Hepatocyte (in vitro differentiated cells): ENCODE measurements around the gene PRKCZ. TPM values are rescaled to one million over a fixed set of nuclear protein-coding genes. Genes with fewer than 3 reads are reported as not detected.

Experiments used
- DNase-seq: peaks from one replicate; pipeline ENCODE4 v3.0.0-alpha.2; 2016; ENCODE audit warnings: low spot score
- H2AFZ ChIP-seq: fragments of 200-600 bp; sonication (generic); 2 replicates; pipeline ENCODE4 v1.6.0; 2016; ENCODE audit warnings: antibody characterized with exemption, mild to moderate bottlenecking
- H3K27ac ChIP-seq: fragments of 200-600 bp; sonication (generic); 2 replicates; pipeline ENCODE4 v1.5.1; 2016; ENCODE audit warnings: mild to moderate bottlenecking
- H3K27me3 ChIP-seq: fragments of 200-600 bp; sonication (generic); 2 replicates; pipeline ENCODE4 v1.6.1; 2016
- H3K36me3 ChIP-seq: fragments of 200-600 bp; sonication (generic); replicated peaks from 2 replicates; pipeline ENCODE4 v1.5.1; 2016; ENCODE audit warnings: low read depth; ENCODE audit not compliant: insufficient read depth
- H3K4me1 ChIP-seq: fragments of 200-600 bp; sonication (generic); 2 replicates; pipeline ENCODE4 v1.5.1; 2016; ENCODE audit warnings: mild to moderate bottlenecking, moderate library complexity; ENCODE audit not compliant: insufficient read depth
- H3K4me2 ChIP-seq: fragments of 200-600 bp; sonication (generic); 2 replicates; pipeline ENCODE4 v1.6.0; 2016
- H3K4me3 ChIP-seq: fragments of 200-600 bp; sonication (generic); 2 replicates; pipeline ENCODE4 v1.5.1; 2016; ENCODE audit warnings: mild to moderate bottlenecking
- H3K79me2 ChIP-seq: fragments of 200-600 bp; sonication (generic); 2 replicates; pipeline ENCODE4 v1.6.0; 2017; ENCODE audit warnings: mild to moderate bottlenecking
- H3K9me2 ChIP-seq: fragments of 200-600 bp; sonication (generic); replicated peaks from 2 replicates; pipeline ENCODE4 v1.6.0; 2017; ENCODE audit warnings: mild to moderate bottlenecking; ENCODE audit not compliant: insufficient read depth
- H3K9me3 ChIP-seq: fragments of 200-600 bp; sonication (generic); 2 replicates; pipeline ENCODE4 v1.5.1; 2016; ENCODE audit warnings: low read depth, mild to moderate bottlenecking
- H4K20me1 ChIP-seq: fragments of 200-600 bp; sonication (generic); 2 replicates; pipeline ENCODE4 v1.6.0; 2016; ENCODE audit warnings: mild to moderate bottlenecking; ENCODE audit not compliant: insufficient read depth, poor library complexity, severe bottlenecking
- EZH2 ChIP-seq: fragments of 200-600 bp; sonication (generic); IDR thresholded peaks from 2 replicates; pipeline ENCODE4 v1.6.1; 2016; ENCODE audit warnings: antibody characterized with exemption, mild to moderate bottlenecking, borderline replicate concordance
- EZH2phosphoT487 ChIP-seq: fragments of 200-600 bp; sonication (generic); IDR thresholded peaks from one replicate; pipeline ENCODE4 v1.6.1; 2018; ENCODE audit warnings: antibody characterized with exemption, mild to moderate bottlenecking, low read depth, moderate library complexity; ENCODE audit not compliant: unreplicated experiment, severe bottlenecking
- WGBS: methylation state at CpG from one replicate; pipeline ENCODE4 v1.1.6; 2016; ENCODE audit warnings: low lambda C conversion rate; ENCODE audit errors: missing lambda C conversion rate; 5-methylcytosine and 5-hydroxymethylcytosine counted together
- polyA plus RNA-seq: library from polyadenylated mRNA; unstranded; fragments of >200 nt; fragmentation: Nextera tagmentation; extraction: Ambion mirVana; gene quantifications from 2 replicates; pipeline ENCODE4 v1.2.1, GENCODE V29; 2016
- total RNA-seq: library from RNA; depleted of rRNA; stranded (reverse); fragments of >200 nt; gene quantifications from 2 replicates; pipeline ENCODE4 v1.2.3, GENCODE V29; 2014
- TF ChIP-seq, protein P1 (sequence below): fragments of 200-600 bp; sonication (generic); IDR thresholded peaks from 2 replicates; pipeline ENCODE4 v1.5.1; 2016; ENCODE audit warnings: antibody characterized with exemption, mild to moderate bottlenecking; ENCODE audit not compliant: poor library complexity

The PRKCZ gene
- total and polyA plus RNA-seq, 2 experiments from 2014 or later, result 41.0 to 52.3 TPM

DNA sequence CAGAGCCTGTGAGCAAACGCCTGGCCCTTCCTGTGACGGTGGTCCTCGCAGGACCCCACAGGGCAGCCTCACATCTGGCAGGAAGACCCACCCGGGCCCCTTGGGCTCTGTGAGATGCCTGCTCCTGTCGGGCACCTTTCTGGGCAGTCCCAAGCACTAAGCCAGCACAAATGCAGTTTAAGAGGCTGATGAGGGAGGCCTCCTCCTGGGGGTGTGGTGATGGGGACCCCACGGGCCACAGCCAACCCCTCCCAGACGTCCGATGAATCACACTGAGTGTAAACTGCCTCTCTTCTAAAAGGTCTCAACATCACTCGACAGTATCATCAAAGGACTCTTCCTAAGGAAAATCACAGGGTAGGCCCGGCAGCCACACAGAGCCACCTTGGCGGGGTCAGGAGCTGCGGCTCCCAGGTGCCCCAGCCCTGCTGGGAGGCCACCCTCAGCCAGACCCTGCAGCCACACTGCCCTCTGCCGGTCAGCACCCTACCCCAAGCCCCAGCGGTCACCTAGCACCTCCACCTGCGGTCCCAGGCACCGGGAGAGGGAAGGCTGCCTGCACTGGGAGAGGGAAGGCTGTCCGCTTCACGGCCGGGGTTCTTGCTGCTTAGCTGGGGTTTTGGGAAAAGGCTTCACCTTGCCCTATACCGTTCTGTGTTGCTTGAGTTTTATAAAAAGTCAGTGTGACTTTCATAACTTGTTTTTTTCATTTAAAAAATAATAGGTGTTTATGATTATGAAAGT, 3.9 kb upstream of the PRKCZ start:
- Histone ChIP-seq H3K27ac (peak overlapping the region; percentile 71), H3K4me2 (peak overlapping the region; percentile 26), H3K4me3 (no peak overlapping the region), H3K36me3 (no peaks in the 10 kb centered on the region), H3K4me1 (peaks cover 31% of the 10 kb centered on the region), H3K79me2 (peaks cover 9% of the 10 kb centered on the region), H3K27me3 (peaks cover 3% of the 10 kb centered on the region), H4K20me1 (peaks cover 4% of the 10 kb centered on the region), H3K9me3 (no peaks in the 10 kb centered on the region), H2AFZ (no peak overlapping the region), H3K9me2 (no peaks in the 10 kb centered on the region)
- TF ChIP-seq EZH2, result no peak
- TF ChIP-seq, protein P1, sequence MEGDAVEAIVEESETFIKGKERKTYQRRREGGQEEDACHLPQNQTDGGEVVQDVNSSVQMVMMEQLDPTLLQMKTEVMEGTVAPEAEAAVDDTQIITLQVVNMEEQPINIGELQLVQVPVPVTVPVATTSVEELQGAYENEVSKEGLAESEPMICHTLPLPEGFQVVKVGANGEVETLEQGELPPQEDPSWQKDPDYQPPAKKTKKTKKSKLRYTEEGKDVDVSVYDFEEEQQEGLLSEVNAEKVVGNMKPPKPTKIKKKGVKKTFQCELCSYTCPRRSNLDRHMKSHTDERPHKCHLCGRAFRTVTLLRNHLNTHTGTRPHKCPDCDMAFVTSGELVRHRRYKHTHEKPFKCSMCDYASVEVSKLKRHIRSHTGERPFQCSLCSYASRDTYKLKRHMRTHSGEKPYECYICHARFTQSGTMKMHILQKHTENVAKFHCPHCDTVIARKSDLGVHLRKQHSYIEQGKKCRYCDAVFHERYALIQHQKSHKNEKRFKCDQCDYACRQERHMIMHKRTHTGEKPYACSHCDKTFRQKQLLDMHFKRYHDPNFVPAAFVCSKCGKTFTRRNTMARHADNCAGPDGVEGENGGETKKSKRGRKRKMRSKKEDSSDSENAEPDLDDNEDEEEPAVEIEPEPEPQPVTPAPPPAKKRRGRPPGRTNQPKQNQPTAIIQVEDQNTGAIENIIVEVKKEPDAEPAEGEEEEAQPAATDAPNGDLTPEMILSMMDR, result peak; percentile 73
- DNase-seq, result peak; percentile 90
- WGBS, result 45% methylated on average over 20 of the region's 20 CpGs

DNA sequence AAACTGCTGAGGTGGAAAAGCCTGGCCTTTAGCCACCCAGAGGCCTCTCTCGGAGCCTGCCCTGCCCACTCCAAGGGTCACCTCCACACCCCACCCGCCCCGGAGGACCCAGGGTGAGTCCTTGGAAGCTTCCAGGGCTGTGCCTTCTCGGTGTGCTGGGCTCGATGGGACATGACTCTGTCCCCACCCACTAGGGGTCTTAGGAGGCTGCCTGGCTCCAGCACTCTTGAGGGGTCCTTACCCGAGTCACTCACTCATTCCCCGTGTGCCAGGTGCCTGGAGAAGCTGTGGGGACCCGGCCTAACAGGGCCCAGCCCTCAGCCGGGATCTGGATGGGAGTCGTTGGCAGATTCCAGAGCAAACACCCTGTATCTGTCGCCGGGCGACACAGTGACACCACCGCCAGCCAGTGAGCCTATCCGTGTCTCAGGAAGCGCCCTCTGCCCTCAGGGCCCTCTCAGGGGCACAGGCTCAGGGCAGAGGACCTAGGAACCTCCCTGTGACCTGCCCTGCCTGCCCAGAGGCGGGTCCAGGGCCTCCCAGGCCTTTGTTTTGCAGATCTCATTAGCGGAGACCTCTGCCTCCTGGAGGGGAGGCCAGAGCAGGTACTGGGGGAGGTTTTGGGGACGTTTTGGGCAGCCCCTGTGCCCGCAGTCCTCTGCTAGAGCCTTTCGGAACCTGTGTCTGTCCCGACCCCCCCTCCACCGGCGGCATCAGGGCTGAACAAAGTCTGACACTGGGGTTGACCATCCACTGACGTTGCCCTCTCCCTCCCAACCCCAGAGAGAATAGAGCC, 3.1 kb upstream of the PRKCZ start:
- TF ChIP-seq EZH2phosphoT487, result no peak
- no peak for TF ChIP-seq EZH2
- TF ChIP-seq, protein P1, result no peak
- Histone ChIP-seq H3K4me2 (peak overlapping the region; percentile 26), H3K9me3 (no peaks in the 10 kb centered on the region), H3K79me2 (peaks cover 17% of the 10 kb centered on the region), H4K20me1 (peaks cover 11% of the 10 kb centered on the region), H3K4me1 (peaks cover 31% of the 10 kb centered on the region), H2AFZ (no peak overlapping the region), H3K4me3 (no peak overlapping the region), H3K27ac (peak overlapping the region; percentile 71), H3K9me2 (no peaks in the 10 kb centered on the region), H3K27me3 (peaks cover 3% of the 10 kb centered on the region), H3K36me3 (no peaks in the 10 kb centered on the region)
- WGBS, result 60% methylated on average over 22 of the region's 25 CpGs
- DNase-seq, result peak; percentile 45

DNA sequence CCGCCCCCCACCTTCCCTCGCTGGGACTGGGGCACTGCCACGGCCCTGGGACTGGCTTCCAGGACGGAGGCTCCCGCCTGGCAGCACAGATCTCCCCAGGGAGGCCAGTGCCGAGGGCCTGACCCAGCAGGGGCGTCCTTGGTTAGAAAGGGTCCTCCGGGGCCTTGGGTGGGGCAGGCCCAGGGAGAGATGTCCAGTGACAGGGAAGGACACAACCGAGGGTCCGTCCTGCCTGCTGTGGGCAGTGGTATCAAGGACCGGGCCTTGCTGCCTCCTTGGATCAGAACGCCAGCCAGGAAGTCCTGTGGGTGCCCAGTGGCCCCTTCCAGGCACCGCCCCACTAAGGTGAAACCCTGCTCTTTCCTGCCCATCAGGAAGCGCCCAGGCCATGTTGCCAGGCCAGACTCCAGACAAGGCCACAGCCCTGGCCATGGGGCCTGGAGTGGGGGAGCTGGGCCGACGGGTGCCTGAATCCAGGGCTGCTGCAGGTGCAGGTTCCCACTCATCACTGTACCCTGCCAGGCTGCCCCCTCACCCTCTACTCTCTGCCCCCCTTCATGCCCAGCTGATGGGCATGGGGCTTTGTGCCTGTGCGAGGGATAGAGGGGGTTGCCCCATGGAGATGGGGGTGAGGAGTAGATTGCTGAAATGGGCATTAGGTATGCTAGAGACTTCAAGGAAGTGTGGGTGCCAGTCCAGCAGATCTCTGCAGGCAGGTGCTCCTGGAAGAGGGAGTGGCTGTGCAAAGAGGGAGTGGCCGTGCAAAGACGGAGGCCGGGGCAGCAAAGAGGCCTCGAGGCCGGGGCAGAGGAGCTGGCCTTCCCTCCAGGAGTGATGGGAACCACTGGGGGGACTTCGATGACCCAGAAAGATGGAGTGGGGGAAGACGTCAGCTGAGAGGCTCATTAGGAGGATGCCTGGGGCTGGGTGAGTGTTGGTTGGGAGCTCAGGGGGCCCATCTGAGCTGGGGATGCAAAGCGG, 2.2 kb upstream of the PRKCZ start:
- TF ChIP-seq EZH2 (no peak), EZH2phosphoT487 (no peak)
- TF ChIP-seq, protein P1, result no peak
- Histone ChIP-seq H4K20me1 (peaks cover 12% of the 10 kb centered on the region), H3K9me2 (no peaks in the 10 kb centered on the region), H3K36me3 (no peaks in the 10 kb centered on the region), H3K27ac (peak overlapping the region; percentile 71), H3K4me3 (no peak overlapping the region), H3K27me3 (peaks cover 3% of the 10 kb centered on the region), H3K4me1 (peaks cover 31% of the 10 kb centered on the region), H2AFZ (no peak overlapping the region), H3K79me2 (peaks cover 24% of the 10 kb centered on the region), H3K9me3 (no peaks in the 10 kb centered on the region), H3K4me2 (no peak overlapping the region)
- DNase-seq, result no peak
- WGBS, result 84% methylated on average over 24 of the region's 25 CpGs
